GM12878 (cell line): Measurements from ENCODE around the gene BMP2K. TPM values are rescaled to one million over a fixed set of nuclear protein-coding genes. Genes with fewer than 3 reads are reported as not detected.

Source experiments
- ATAC-seq: fragments of 200-7000 bp; cut with Tn5 transposase; 3 replicates; pipeline ENCODE4 v1.9.1; 2020; ENCODE audit warnings: mild to moderate bottlenecking, moderate library complexity
- BruUV-seq: library from RNA; stranded (reverse); fragments of 400-500 nt; replicated peaks from 2 replicates; lab custom pipeline; 2021; lab: Mats Ljungman, UMichigan
- CTCF ChIA-PET: fragments of 300-600 bp; sonication (Branson Sonifier 250); formaldehyde crosslinking; extraction: SDS; loops from one replicate; lab custom pipeline; 2021; ENCODE audit warnings: inconsistent platforms; lab: Yijun Ruan, JAX
- POLR2A ChIA-PET: fragments of 350-600 bp; formaldehyde crosslinking; extraction: SDS; loops from one replicate; lab custom pipeline; 2021; ENCODE audit warnings: inconsistent platforms; lab: Charles Lee
- RAD21 ChIA-PET: fragments of 300-600 bp; sonication (Branson Sonifier 250); formaldehyde crosslinking; loops from one replicate; lab custom pipeline; 2023; ENCODE audit warnings: antibody characterized with exemption; ENCODE audit not compliant: unreplicated experiment; lab: Charles Lee
- SMC1A ChIA-PET: fragments of 300-600 bp; sonication (Branson Sonifier 250); formaldehyde crosslinking; loops from one replicate; lab custom pipeline; 2023; ENCODE audit not compliant: unreplicated experiment, uncharacterized antibody; lab: Charles Lee
- DNase-seq: peaks from one replicate; pipeline ENCODE4 v3.0.0-alpha.2; 2011; ENCODE audit warnings: low read depth, low spot score
- FAIRE-seq: peaks from 3 replicates; lab custom pipeline; 2011; peaks lifted over from hg19 to GRCh38; lab: Jason Lieb, UNC
- H2AFZ ChIP-seq: 2 replicates; pipeline ENCODE4 v1.6.0; 2011; ENCODE audit warnings: low read depth, low read length, control low read depth; ENCODE audit not compliant: control insufficient read depth
- H3K27ac ChIP-seq: 2 replicates; pipeline ENCODE4 v1.5.1; 2011; ENCODE audit warnings: control low read depth; ENCODE audit not compliant: control insufficient read depth, insufficient read depth
- H3K27me3 ChIP-seq, 2 experiments: replicated peaks in 1 of 2; 2 replicates each; pipeline versions ENCODE4 v1.6.0 to v1.6.1; 2011; ENCODE audit warnings: low read length in 1 of 2; ENCODE audit not compliant: control insufficient read depth in 2 of 2, insufficient read depth in 2 of 2
- H3K36me3 ChIP-seq, 2 experiments: 2 replicates each; pipeline ENCODE4 v1.5.1; 2011; ENCODE audit warnings: low read length in 1 of 2; ENCODE audit not compliant: control insufficient read depth in 2 of 2, insufficient read depth in 2 of 2
- H3K4me1 ChIP-seq: 2 replicates; pipeline ENCODE4 v1.6.1; 2011; ENCODE audit warnings: mild to moderate bottlenecking, low read length, moderate library complexity, mixed read lengths; ENCODE audit not compliant: control insufficient read depth, insufficient read depth
- H3K4me2 ChIP-seq: 2 replicates; pipeline ENCODE4 v1.6.0; 2011; ENCODE audit warnings: control low read depth; ENCODE audit not compliant: control insufficient read depth, insufficient read depth
- H3K4me3 ChIP-seq: fragments of 200-600 bp; sonication (generic); 2 replicates; pipeline ENCODE4 v1.5.1; 2016
- H3K79me2 ChIP-seq: 2 replicates; pipeline ENCODE4 v1.6.0; 2011; ENCODE audit warnings: low read length; ENCODE audit not compliant: control insufficient read depth, insufficient read depth
- H3K9ac ChIP-seq: 2 replicates; pipeline ENCODE4 v1.8.0; 2011; ENCODE audit warnings: low read length, control low read depth, mixed read lengths; ENCODE audit not compliant: control insufficient read depth, insufficient read depth
- H3K9me3 ChIP-seq: replicated peaks from 3 replicates; pipeline ENCODE4 v1.5.1; 2011; ENCODE audit warnings: mild to moderate bottlenecking, low read length; ENCODE audit not compliant: control insufficient read depth, insufficient read depth
- H4K20me1 ChIP-seq: 2 replicates; pipeline ENCODE4 v1.6.0; 2011; ENCODE audit not compliant: control insufficient read depth, insufficient read depth
- CREB1 ChIP-seq: IDR thresholded peaks from 2 replicates; pipeline ENCODE4 v1.6.1; 2012; ENCODE audit warnings: low read depth, mild to moderate bottlenecking, inconsistent platforms
- DPF2 ChIP-seq: fragments of 450-650 bp; IDR thresholded peaks from 2 replicates; pipeline ENCODE4 v1.6.1; 2017; ENCODE audit warnings: mild to moderate bottlenecking
- IKZF2 ChIP-seq, 2 experiments: fragments of 450-650 bp; IDR thresholded peaks; 2 replicates each; pipeline ENCODE4 v1.6.1; 2017; ENCODE audit warnings: mild to moderate bottlenecking in 2 of 2, moderate library complexity in 2 of 2
- MTA2 ChIP-seq: fragments of 450-650 bp; IDR thresholded peaks from 2 replicates; pipeline ENCODE4 v1.6.1; 2016; ENCODE audit warnings: low read depth, mild to moderate bottlenecking, moderate library complexity
- NBN ChIP-seq: fragments of 450-650 bp; IDR thresholded peaks from 2 replicates; pipeline ENCODE4 v1.6.1; 2016
- RAD51 ChIP-seq: fragments of 450-650 bp; IDR thresholded peaks from 2 replicates; pipeline ENCODE4 v1.6.1; 2016; ENCODE audit warnings: moderate library complexity, mild to moderate bottlenecking, inconsistent platforms
- RBBP5 ChIP-seq: fragments of 200-600 bp; sonication (generic); conservative IDR thresholded peaks from 2 replicates; pipeline ENCODE4 v1.6.1; 2016
- RUNX3 ChIP-seq: IDR thresholded peaks from 2 replicates; pipeline ENCODE4 v1.6.1; 2012; ENCODE audit warnings: low read length, inconsistent platforms
- SKIL ChIP-seq: fragments of 450-650 bp; IDR thresholded peaks from 2 replicates; pipeline ENCODE4 v1.6.1; 2017; ENCODE audit warnings: mild to moderate bottlenecking, low read depth, inconsistent platforms; ENCODE audit not compliant: poor library complexity, severe bottlenecking
- SMARCA5 ChIP-seq: fragments of 450-650 bp; IDR thresholded peaks from 2 replicates; pipeline ENCODE4 v1.6.1; 2017; ENCODE audit warnings: mild to moderate bottlenecking
- SPI1 ChIP-seq: IDR thresholded peaks from 2 replicates; pipeline ENCODE4 v1.6.1; 2011; ENCODE audit warnings: low read depth, mild to moderate bottlenecking, low read length, moderate library complexity, borderline replicate concordance; ENCODE audit not compliant: insufficient read depth
- WGBS: methylation state at CpG from one replicate; pipeline ENCODE4 v1.1.6; 2016; ENCODE audit warnings: low lambda C conversion rate; ENCODE audit not compliant: insufficient replicate concordance, insufficient coverage; ENCODE audit errors: missing lambda C conversion rate; 5-methylcytosine and 5-hydroxymethylcytosine counted together
- in situ Hi-C: fragments of 300-500 bp; cut with MboI; formaldehyde crosslinking; loops from 9 replicates; pipeline ENCODE4 v1.14.3; 2018; ENCODE audit warnings: mixed read lengths
- intact Hi-C: fragments of 100-400 bp; cut with micrococcal nuclease; formaldehyde crosslinking; loops from one replicate; pipeline ENCODE4 v1.14.2; 2022; ENCODE audit not compliant: unreplicated experiment
- polyA plus RNA-seq, 11 experiments: library from polyadenylated mRNA; depleted of rRNA in 4 of 11; unstranded in 6 of 11; stranded (reverse) in 5 of 11; fragments of >200 nt; fragmentation: Nextera tagmentation in 4 of 11; fragmentation: Illumina TruSeq in 1 of 11; extraction: Ambion mirVana in 4 of 11; extraction: Trizol in 1 of 11; gene quantifications; 1 replicate in 1 of 11; 2 replicates in 10 of 11; pipeline versions ENCODE4 v1.2.1 to v1.2.3, GENCODE V29; 2011 to 2016; ENCODE audit warnings: inconsistent platforms in 2 of 11, missing spikeins in 2 of 11, low read depth in 1 of 11
- total RNA-seq, 4 experiments: library from RNA; depleted of rRNA in 3 of 4; stranded (reverse); fragments of >200 nt in 3 of 4; fragmentation: Illumina TruSeq in 1 of 4; extraction: Trizol in 1 of 4; gene quantifications; 2 replicates each; pipeline versions ENCODE4 v1.2.1 to v1.2.3, GENCODE V29; 2013 to 2021
- TF ChIP-seq, protein P1 (sequence below): fragments of 450-650 bp; IDR thresholded peaks from 2 replicates; pipeline ENCODE4 v1.6.1; 2017; ENCODE audit warnings: low read depth, mild to moderate bottlenecking, moderate library complexity

BMP2K gene
- total and polyA plus RNA-seq, 10 of the 15 experiments (the other 5 are each of a cell fraction or from before 2014, with no cell fraction given), result 3.3 to 84.6 (median 24.8) TPM

DNA sequence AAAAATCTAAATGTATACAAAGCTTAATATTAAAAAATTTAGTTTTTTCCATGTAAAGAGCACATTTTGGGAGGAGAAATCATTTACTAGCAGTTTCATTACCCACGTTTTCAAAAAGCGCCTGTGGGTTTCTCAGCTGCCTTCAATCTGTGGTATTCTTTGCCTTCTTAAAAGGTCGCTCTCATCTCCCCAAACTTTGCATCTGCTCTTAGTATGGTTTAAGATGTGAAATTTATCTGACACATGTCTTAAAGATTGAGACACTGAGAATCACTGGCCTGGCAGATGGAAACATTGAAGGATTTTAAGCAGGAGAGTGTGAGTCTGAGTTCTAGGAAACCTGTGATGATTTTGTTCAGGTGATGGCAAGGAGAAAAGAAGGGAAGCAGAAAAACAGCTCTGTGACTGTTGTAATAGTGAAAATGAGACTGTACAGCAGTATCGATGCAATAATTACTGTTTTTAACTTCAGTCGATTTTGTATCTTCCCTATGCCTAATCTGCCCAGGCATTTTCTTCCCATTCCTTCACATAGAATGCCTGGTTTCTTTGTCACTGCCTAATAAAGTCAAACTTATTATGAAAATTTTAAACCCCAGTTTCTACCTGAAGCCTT is 87.2 kb downstream of the BMP2K start:
- TF ChIP-seq RAD51, result 0 out of 2 replicates have a peak, but pooled peaks have one; percentile 25
- 0 out of 2 replicates have a peak, but pooled peaks have one; percentile 11 for TF ChIP-seq RUNX3
- TF ChIP-seq, protein P1, sequence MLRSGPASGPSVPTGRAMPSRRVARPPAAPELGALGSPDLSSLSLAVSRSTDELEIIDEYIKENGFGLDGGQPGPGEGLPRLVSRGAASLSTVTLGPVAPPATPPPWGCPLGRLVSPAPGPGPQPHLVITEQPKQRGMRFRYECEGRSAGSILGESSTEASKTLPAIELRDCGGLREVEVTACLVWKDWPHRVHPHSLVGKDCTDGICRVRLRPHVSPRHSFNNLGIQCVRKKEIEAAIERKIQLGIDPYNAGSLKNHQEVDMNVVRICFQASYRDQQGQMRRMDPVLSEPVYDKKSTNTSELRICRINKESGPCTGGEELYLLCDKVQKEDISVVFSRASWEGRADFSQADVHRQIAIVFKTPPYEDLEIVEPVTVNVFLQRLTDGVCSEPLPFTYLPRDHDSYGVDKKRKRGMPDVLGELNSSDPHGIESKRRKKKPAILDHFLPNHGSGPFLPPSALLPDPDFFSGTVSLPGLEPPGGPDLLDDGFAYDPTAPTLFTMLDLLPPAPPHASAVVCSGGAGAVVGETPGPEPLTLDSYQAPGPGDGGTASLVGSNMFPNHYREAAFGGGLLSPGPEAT, result peak; percentile 42; the same call in 1 of the 2 replicates
- peak; percentile 41 to 47; a peak in 2 of 4 replicates for TF ChIP-seq IKZF2 (IDR thresholded peaks at IDR 0.05)
- TF ChIP-seq NBN, result 0 out of 2 replicates have a peak, but pooled peaks have one; percentile 15
- no peak for TF ChIP-seq CREB1
- 0 out of 2 replicates have a peak, but pooled peaks have one; percentile 31 for TF ChIP-seq SMARCA5
- TF ChIP-seq MTA2, result peak; percentile 15; the same call in 1 of the 2 replicates
- TF ChIP-seq SKIL, result peak; percentile 15
- no peak for TF ChIP-seq SPI1
- no peak for TF ChIP-seq RBBP5
- TF ChIP-seq DPF2, result 0 out of 2 replicates have a peak, but pooled peaks have one; percentile 17
- TF ChIP-seq, all 136 proteins: peak for 9
- in situ Hi-C loops, result no loop called here
- H3K79me2 ChIP-seq, result no peaks in the 10 kb centered on the region; the same call in 1 of the 2 replicates
- H3K27ac ChIP-seq, result peak overlapping the region; percentile 29
- H3K36me3 ChIP-seq, result peaks cover 1 to 15% of the 10 kb centered on the region in 2 experiments; a peak in 3 of 4 replicates
- no peaks in the 10 kb centered on the region for H3K27me3 ChIP-seq
- ATAC-seq (peak; percentile 78), DNase-seq (peak; percentile 28), FAIRE-seq (peak; percentile 75)
- H3K9me3 ChIP-seq, result no peaks in the 10 kb centered on the region
- WGBS, result 18% methylated on average over 5 of the region's 5 CpGs
- H3K4me1 ChIP-seq, result peaks cover 7% of the 10 kb centered on the region
- peak overlapping the region; percentile 43 for H3K4me2 ChIP-seq
- SMC1A ChIA-PET, result interaction anchor here (0.6 to 6.8 kb wide), 54 partner anchors 8 to 903 kb away, joined by 3 to 184 read pairs (median 6); no protein-coding TSS in a partner anchor
- H3K9ac ChIP-seq, result no peak overlapping the region
- CTCF ChIA-PET, result interaction anchor here (0.7 to 4.8 kb wide), 41 partner anchors 9 to 905 kb away, joined by 3 to 160 read pairs (median 6); no protein-coding TSS in a partner anchor
- no TSS peak for BruUV-seq
- RAD21 ChIA-PET, result interaction anchor here (0.7 to 3.9 kb wide), 48 partner anchors 9 to 806 kb away, joined by 3 to 134 read pairs (median 5); partner anchors contain the start of genes BMP2K and FRAS1
- intact Hi-C loops, result loop anchor here (5.0 to 10.0 kb wide), 4 partner anchors 201 to 806 kb away; partner anchors contain the start of gene FRAS1
- H4K20me1 ChIP-seq, result no peaks in the 10 kb centered on the region
- H2AFZ ChIP-seq, result no peak overlapping the region
- 0 out of 2 replicates have a peak overlapping the region, but pooled peaks have one; percentile 18 for H3K4me3 ChIP-seq
- POLR2A ChIA-PET, result interaction anchor here (0.6 to 1.6 kb wide), 10 partner anchors 12 to 250 kb away, joined by 3 to 10 read pairs (median 4); no protein-coding TSS in a partner anchor
